Epidermal melanocyte (primary cell): ENCODE measurements around the gene WNT7A.

ENCODE experiments used
- DNase-seq: peaks from one replicate; pipeline ENCODE4 v3.0.0; 2011; ENCODE audit warnings: low spot score; ENCODE audit not compliant: insufficient read length

Gene WNT7A

DNA sequence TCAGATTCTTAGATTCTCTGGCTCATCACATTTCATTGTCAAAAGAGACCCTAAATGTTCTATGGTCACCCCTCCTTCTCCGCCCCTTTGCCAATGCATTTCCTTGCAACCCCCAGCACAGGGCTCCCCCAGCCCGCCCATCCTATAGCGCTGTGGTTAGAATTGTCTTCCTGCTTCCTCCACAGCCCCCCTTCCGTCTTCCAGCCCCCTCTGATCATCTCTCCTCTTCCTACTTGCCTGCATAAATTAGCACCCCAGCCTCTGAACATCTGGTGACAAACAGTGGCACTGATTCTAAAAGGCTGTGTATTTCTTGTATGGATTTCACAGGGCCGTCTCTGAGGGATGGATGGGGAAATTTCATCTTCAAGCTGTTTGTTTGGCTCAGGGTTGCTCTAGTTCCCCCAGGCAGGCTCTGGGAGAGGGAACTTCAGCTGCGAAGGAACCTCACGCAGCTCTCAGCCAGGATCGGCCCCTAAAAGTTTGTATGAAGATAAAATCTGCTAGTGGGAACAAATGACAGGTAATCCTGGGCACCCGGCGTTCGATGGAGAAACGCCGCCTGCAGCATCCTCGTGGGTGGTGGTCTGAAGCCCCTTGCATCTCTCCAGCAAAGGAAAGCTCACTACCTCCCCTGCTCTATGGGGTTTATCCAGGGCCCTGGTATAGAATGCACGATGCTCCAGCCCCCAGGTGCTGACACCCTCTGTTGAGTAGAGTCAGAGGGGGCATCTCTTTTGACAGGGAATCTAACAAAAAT, 83.0 kb downstream of the WNT7A start:
- DNase-seq, result no peak

DNA sequence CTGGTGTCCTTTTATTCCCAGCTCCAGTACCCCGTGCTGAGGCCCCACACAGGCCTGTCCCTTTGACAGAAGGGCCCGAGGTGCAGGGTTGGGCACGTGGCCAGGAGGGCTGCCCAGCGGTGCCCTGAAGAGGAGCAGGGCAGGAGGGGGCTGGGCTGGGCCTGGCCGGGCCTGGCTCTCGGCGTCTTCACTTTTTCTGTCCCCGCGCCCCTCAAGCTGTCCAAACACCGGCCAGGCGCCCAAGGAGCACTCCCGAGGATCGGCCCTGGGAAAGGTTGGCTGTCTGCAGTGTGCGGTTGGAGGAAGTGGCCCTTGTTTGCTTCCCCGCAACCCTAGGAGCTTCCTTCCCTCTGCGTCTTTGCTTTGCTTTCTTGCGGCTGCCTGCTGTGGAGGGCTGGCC, 84.1 kb downstream of the WNT7A start:
- DNase-seq, result no peak

DNA sequence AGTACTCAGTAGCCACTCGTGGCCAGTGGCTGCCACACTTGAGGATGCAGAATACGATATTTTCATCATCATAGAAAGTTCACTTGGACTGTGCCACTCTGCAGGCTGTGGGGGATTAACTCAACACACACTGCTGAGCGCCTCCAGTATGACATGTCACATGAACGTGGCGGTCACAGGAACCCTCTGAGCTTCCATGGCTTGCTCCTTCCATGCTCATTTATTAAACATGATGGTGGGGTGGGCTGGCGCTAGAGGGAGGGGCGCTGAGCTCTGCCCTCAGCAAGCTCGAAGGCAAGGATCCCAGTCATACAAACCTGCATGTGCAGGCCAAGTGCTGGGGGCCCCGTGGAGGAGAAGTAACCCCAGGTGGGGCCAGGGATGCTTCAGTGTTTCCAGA, 85.5 kb downstream of the WNT7A start:
- no peak for DNase-seq

DNA sequence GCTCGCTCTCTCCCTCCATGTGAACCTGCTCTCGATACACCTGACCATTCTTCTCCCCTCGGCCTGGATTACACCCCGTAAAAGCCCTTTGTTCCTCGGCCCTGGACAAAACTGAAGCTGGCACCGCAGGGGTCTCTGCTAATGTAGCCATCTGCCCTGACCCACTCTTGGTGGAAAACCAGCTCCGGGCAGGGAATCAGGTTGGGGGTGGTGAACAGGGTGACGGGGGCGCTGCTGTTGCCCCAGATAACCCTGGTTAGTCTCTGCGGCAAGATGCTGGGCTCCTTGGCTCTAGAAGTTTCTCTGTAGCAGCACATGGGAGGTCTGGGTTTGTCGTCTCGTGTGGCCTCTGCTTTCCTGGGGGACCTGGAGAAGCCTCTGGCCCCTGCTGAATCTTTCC, 86.4 kb downstream of the WNT7A start:
- no peak for DNase-seq

DNA sequence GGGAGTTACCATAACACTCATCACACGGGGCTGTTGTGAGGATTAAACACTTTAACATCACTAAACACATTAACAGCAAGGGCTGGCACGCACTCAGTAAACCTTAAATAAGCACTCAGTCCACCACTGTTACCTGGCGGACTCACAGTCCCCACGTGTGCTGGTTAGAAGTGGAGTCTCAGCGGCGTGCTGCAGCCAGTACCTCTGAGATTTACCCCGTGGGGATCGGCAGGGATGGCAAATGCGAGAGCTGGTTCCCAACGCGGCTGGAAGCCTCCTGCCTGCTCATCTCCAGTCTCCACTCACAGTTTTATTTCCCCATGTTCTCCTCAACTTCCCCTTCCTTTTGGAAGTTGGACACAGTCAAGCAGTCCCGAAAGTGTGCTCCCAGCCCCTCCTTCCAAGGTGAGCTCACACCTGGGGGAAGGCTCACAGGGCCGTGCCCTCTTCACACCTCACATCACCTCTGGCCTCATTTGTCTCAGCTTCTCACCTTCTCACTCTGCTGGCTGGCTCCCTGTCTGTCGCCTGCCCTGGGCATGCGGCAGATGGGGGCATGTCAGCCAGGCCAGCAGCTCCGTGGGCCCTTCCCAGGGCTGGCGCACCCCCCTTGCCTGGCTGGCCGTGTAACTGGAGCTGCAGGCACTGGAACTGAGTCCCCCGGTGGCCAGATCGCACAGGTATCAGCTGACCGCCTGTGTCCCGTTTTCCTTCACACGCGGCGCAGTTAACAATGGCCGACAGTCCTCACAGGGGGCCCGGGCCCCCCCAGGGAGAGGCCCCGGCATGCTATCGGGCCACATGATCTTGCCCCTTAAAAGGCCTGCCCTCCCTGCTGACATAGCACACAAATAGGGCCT, 87.1 kb downstream of the WNT7A start:
- DNase-seq, result no peak

DNA sequence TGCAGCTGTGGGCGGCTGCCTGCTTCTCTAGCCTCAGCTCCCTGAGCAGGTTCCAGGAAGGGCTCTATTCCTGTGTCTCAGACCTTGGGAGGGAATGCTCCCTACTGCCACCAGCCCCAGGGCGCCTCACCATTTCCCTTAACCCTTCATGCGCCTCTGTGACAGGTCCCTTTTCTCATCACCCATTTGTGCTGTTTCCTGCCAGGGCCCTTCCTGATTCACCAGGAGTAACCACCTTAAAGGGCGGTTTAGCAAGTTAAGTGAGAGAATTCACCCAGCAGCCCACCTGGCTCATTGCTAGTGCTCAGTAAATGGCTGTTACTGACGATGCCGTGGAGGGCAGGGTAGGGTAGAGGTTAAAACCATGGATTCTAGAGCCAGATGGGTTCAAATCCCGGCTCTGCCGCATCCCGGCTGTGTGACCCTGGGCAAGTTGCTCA, 87.8 kb downstream of the WNT7A start:
- DNase-seq, result no peak

DNA sequence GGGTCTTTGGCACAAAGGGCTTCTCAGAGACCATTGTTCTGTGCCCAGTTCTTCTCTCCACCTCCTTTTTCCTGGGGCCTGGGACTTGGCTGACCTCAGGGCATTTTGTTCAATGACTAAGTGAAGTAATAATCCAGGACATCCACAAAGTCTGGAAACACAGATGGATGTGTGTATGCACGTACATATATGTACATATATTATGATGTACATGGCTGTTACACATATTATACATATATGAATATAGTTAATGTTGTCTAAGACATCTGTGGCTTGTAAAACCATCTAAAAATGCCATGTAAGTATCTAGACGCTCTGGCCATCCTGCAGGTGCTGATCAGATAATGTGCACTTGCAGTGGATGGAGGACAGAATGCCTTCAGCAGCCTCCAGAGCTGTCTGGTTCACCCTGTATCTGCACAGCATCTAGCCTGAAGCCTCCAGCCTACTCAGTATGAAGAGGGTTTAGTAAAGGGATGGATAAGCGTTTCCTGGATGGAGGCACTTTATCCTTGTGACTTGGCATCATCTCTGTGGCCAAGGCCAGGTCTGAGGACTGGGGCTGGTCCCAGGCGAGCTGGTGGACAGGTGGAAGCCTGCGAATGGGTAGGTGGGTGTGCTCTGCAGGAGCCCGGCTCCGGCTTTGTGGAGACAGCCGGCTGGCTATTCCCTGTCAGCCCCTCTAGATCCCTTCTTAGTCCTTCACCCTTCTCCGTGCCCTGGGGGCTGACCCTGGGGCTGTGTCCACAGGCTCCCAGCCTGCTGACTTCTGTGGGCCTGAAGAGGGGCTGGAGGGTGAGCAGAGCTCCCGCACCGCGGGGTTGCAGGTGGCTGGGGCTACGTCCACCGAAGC, 88.4 kb downstream of the WNT7A start:
- no peak for DNase-seq

DNA sequence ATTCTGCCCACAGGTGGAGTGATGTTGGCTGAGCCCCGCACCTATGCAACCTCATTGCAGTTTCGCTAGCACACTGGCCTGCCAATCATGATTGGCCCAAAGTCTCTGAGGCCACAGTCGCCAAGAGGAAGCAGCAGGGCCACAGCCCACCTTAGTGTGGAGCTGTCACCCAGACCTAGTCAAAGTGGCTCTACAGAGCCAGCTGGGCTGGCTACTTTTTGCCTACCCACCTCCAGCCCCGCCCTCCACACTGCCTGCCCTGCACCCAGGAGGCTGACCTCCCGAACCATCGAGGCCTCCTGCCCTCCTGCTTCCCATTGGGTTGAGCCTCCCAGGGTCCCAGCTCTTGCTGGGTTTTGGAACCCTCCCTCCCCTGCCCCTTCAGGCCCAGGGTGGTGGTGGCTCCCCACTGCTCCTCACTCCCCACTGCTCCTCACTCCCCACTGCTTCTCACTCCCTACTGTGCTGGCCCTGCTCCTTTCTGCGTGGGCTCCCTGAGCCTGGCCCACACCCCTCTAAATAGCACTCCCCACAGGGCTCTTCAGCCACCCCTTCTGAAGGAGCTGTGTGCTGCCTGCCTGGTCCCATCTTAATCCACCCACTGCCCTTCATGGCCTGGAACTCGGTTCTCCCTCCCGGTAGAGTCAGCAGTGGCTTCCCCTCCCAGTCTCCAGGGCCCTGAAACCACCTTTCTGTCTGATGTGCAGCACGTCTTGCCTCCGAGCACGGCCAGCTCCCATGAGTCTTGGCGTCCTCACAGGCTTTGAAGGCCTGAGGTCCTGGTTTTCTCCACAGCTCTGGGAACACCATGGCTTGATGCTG, 89.3 kb downstream of the WNT7A start:
- DNase-seq, result no peak

DNA sequence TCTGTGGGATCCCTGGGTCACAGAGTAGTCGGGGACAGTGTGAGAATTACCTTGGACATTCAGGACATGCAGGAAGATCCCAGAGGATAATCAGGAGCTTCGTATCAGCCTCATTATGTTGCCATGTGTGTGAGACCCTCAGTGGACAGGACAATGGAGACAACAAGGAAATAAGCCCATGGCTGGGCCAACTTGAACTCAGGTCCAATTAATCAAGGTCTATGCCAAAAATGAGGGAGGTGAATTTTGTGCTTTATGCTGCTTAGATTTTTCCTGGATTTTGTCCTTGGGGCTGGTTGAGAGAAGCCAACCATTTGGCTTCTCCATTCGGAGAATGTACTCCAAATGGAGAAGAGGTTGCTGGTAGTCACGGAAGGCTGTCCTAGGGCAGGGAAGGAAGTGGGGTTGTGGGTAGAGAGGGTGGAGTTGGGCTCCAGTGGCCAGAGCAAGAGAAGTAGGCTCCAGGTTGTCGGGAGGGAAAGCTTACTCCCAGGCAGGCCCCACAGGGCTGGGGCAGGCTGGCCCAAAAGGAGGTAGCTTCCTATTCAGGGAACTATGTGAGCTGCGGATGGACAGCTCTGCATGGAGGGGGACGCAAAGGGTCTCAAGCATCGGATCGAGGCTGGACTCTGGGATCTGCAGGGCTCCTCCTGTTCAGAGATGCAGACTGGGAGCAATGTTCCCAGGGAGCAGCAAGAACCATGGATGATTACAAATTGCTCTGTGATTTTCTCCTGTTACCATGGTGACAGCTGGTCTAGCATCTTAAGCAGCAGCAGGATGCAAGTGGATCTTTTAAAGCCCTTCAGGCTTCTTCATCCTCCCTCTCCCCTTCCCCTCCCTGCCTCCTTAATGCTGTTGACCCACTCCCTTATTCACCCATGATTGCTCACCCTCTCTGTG, 91.1 kb downstream of the WNT7A start:
- no peak for DNase-seq

DNA sequence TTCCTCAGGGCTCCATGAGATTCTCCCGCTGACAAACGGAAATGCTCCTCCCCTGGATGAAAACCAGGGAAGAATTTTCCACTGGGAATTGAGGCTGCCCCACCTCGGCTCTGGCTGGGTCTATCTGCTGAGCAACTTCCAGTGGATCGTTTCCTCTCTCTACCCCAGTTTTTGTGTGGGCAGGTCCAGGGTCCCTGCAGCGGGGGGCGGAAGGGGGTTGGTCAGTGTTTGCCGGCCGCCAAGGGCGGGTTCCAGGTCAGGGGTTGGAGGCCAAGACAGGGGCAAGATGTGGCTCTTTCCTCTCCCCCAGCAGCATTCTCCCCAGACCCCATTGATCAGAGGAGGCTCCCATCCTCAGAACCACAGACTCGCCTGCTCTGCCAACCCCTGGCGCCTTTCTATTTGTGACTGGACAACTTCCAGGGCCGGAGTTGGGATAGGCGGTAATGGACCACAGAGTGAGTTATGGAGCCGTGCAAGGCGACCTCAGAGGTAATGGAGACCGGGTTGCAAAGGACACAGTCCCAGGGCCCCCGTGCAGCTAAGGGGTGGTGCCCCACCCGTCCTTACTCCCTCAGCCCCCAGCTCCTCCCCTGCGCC, 92.2 kb downstream of the WNT7A start:
- DNase-seq, result no peak

DNA sequence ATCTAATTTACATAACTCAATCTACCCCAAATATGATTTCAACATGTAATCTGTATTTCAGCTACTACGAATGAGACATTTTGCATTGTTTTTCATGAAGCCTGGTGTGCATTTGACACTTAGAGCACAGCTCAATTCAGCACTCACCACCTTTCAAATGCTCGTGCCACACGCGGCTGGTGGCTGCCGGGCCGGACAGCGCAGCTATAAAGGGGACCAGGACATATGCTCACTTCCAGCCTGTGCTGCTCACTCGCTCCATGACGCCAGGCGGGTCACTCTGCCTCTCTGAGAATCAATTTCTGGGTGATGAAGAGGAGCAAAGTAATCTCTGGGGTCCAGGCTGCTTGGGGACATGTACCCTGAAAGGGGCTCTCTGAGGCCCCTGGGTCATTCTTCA, 93.1 kb downstream of the WNT7A start:
- DNase-seq, result no peak

DNA sequence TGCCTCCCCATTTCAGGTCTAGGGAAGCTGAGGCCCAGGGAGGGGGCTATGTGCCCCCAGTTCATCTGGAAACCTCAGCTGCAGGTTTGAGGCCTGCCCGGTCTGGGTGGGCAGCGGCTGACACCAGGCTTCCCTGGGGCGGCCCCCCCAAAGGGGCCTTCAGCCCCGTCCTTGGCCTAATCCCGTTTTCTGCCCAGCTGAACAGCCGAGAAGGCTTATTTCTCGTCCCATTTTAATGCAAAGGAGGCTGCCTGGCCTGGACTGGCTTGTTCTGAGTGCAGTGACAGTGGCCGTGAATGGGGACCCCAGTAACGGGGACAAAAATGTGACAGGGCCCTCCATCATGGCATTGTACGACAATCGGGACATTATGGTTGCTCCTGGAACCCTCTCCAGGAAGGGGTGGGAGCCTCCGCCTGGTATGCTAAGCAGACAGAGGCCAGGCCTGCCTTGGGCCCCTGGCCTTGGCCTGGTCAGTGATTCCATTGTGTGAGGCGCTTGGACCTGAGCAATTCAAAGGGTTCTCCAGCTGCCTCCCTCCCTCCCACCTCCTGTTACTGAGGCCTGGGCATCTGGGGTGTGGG, 93.9 kb downstream of the WNT7A start:
- DNase-seq, result no peak

DNA sequence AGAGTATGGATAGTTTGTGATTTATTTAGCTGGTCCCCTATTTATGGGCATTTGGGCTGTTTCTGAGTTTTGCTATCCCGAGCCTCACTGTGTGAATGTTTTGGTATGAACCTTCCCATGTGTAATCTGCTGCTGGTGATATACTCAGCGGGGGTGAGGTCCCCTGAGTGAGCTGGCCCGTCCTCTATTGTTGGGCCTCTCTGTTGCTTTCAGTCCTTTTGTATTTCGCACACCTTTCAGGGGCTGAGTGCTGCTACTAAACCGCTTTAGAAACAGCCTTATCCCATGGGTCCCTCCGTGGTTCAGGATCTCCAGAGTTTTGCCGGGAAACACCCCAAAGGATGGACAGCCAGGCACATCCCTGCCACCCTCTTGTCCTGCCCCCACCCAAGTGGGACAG, 94.5 kb downstream of the WNT7A start:
- no peak for DNase-seq

DNA sequence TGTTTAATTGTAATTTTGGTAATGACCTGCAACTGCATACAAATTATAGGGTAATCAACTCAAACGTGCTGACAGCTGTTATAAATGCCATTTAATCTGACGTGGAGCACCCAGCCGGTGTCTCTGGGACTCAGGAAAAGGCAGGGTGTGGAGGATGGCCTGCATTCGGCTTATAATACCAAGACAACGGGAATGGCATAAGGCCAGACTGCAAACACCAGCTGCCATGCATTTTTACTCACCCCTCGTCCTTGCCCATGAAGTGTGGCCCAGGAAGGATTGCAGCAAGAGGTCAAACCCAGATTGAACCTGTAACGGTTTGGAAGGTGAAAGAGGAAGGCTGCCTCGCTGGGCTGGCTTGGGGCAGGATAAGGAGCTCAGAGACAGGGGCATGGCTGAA, 96.4 kb downstream of the WNT7A start:
- DNase-seq, result no peak

DNA sequence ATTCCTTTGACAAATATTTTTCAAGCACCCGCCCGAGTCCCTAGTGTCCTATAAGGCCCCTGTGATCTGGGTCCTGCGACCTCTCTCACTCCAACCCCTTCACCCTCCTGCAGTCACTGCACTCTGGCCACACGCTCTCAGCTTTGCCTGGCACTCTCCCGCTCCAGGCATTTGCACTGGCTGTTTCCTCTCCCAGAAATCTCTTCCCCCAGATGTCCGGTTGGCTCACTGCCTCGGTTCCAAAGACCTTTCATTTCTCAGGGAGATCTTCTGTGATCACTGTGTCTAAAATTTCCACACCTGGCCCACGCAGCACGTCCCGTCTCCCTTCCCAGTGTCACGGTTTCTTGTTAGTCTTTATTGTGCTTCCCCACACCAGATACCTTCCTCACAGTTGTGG, 97.4 kb downstream of the WNT7A start:
- no peak for DNase-seq

DNA sequence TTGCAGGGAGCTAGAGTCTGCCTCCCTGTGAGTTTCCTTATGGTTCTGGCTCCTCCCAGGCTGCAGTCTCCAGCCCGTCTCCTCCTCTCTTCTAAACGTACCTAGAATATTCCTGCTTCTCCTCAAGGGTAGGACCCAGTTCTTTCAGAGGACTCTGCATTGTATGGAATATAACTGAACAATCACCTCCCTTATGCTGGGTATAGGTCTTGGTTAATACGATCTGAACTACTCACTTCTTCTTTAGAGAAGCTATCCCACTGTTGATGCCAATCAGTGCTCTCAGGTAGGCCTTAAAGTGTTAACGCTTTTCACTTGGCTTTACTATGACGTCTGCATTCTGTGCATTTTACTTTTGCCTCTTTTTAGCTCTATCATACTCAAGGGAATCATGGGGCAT, 98.5 kb downstream of the WNT7A start:
- no peak for DNase-seq

DNA sequence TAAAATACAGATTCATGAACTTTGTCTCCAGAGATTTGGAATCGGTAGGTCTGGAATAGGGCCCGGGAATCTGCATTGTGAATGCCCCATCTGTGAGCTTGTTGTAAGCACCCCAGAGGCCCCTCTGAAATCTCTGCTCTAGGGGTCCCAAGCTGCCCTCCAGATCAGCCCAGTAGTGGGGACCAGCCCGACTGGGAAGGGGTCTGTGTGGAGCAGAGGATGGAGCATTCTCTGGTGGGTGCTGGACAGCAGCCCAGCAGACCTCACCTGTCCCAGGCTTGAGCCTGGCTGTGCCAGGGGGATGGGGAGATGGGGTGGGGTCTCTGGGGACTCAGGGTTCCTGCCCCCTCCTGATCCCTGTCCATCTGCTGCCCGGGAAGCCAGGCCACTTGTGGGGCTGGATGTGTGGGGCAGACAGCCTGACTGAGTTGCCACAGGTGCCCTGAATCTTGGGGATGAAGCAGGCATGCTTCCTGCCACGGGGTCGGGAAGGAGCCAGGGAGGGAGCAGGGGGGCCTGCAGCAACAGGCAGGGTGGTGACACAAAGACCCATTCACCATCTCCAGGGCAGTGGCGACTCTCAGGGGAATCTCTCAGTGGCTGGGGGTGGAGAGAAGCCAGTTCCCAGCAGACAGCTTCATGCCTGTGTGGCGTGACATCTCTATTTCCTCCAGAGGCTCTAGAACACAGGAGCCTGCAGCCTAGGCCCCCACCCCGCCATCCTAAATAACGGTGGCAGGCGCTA, 99.3 kb downstream of the WNT7A start:
- DNase-seq, result no peak

DNA sequence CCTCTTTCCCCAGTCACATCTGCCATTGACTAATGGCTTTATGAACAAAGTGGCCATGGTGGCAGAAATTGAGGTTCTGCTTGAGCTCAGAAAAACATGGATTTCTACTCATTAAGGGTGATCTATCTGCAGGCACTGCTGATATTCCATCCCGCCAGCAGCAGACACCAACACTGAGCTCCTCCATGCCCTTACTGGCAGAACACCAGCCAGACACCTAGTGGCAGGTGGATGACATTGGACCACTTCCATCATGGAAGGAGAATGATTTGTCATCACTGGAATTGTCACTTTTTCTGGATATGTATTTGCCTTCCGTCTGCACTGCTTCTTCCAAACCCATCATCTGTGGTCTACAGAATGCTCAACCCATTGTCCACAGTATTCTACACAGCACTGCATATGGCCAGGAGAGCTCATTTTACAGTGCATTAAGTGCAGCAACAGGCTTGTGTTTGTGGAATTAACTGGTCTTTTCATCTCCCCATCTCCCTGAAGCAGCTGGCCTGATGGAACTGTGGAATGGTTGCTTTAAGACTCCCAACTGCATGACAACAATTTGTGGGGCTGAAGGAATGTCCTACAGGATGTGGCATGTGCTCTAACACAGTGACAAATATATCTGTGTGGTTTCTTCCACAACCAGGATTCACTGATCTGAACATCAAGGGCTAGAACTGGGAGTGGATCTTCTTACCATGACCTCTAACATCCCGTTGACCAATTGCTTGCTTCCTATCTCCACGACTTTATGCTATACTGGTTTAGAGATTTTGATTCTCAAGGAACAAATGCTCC, 103.4 kb downstream of the WNT7A start:
- DNase-seq, result no peak
